Left hindlimb (tissue), 1 donor: ENCODE results near the gene NSG2.

Source experiments
- DNase-seq: peaks from one replicate; pipeline ENCODE4 v3.0.0-alpha.2; 2018

Gene NSG2

DNA sequence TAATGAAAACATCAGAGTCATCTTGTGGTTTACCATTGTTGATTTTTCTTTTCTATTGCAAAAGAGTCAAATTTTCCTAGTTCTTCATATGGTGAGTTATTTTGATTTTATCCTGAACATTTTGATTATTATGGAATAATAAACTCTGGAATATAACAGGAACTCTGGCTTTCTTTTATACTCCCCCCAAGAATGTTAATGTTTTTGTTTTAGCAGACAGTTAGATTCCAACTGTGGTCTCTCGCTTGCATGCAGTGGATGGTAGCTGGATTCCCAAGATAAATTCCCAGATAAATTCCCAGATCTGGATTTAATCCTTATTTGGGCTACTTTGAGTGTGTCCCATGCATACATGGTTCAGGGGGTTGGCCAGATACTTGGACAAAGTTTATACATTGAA lies 109.8 kb downstream of the NSG2 start:
- DNase-seq = no peak

DNA sequence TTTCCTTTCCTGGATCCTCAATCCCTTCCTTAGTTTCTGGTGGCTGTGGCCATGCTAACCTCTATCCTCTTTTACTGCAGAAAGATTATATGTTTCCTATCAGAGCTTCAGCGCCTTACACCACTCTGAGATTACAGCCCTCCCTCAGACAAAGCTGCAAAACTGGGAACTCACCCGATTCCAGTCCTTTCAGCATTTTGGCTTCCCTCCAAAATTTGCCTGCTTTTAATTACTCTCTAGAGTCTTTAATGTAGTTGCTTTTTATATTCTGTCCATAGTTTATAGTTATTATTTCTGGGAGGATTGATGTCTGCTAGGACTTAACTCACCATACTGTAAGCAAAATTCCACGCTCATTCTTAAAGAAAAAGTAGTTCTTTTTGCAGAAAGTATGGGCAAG lies 110.2 kb downstream of the NSG2 start:
- no peak for DNase-seq

DNA sequence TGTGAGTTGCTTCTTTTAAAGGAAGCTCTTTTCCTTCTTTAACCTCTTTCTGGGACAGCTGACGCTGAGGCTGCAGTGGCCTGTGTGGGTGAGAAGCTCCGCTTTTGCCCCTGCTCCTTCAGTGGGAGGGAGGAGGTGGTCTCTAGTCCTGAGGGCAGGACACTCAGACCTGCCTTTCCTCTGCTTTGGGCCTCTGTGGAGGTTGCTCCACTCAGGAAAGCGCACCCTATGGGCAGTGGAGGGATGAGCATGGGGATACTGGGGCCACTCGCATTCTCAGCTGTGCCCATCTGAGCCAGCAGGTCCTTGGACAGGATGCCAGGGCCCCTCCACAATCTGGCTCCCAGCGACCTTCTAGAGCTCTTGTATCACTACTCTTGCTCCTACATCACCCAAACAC lies 111.5 kb downstream of the NSG2 start:
- no peak for DNase-seq
